ENCODE measurements around the gene TNPO3.

DNA sequence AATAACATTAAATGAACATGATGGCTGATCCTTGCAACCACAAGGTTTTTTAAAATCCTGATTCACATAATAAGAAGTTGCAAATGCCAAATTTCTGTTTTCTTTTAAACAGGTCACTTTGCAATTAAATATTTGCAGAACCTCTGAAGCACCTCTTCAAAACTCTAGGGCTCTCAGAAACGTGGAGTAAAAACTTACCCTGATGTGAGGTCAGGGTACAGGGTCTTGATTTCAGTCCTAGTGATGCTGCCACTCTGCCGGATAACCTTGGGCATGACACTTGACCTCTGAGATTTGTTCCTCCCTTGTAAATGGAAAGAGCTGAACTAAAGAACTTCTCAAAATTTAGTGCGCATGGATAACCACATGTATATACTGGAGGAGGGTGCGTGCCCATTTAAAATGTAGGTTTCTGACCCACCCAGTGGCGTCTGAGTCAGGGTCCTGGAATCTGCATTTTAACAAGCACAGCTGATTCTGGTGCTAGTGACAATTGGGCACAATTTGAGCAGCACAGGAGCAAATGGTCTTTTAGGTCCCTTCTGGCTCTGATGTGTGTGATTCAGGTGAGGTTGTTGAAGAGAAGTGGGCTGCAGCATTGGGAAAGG is 35.5 kb upstream of the TNPO3 start:
- TF ChIP-seq, protein P1, sequence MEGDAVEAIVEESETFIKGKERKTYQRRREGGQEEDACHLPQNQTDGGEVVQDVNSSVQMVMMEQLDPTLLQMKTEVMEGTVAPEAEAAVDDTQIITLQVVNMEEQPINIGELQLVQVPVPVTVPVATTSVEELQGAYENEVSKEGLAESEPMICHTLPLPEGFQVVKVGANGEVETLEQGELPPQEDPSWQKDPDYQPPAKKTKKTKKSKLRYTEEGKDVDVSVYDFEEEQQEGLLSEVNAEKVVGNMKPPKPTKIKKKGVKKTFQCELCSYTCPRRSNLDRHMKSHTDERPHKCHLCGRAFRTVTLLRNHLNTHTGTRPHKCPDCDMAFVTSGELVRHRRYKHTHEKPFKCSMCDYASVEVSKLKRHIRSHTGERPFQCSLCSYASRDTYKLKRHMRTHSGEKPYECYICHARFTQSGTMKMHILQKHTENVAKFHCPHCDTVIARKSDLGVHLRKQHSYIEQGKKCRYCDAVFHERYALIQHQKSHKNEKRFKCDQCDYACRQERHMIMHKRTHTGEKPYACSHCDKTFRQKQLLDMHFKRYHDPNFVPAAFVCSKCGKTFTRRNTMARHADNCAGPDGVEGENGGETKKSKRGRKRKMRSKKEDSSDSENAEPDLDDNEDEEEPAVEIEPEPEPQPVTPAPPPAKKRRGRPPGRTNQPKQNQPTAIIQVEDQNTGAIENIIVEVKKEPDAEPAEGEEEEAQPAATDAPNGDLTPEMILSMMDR (IDR thresholded peaks at IDR 0.05): no peak
- TF ChIP-seq POLR2A (IDR thresholded peaks at IDR 0.05) (no peak), POLR2AphosphoS5 (IDR thresholded peaks at IDR 0.05) (no peak), EP300 (IDR thresholded peaks at IDR 0.05) (no peak)

Measured in gastroesophageal sphincter (tissue), 3 donors.